HG03558 (cell line): ENCODE results near the gene ABHD12.

Source experiments
- ATAC-seq: cut with Tn5 transposase; IDR thresholded peaks from one replicate; pipeline ENCODE4 v1.9.1; 2021; ENCODE audit warnings: moderate number of reproducible peaks; ENCODE audit not compliant: unreplicated experiment; ENCODE audit errors: extremely low read depth

ABHD12 gene

GRCh38 chr20:25382704-25383370 is 7.8 kb downstream of the ABHD12 start:
- ATAC-seq: no peak

DNA sequence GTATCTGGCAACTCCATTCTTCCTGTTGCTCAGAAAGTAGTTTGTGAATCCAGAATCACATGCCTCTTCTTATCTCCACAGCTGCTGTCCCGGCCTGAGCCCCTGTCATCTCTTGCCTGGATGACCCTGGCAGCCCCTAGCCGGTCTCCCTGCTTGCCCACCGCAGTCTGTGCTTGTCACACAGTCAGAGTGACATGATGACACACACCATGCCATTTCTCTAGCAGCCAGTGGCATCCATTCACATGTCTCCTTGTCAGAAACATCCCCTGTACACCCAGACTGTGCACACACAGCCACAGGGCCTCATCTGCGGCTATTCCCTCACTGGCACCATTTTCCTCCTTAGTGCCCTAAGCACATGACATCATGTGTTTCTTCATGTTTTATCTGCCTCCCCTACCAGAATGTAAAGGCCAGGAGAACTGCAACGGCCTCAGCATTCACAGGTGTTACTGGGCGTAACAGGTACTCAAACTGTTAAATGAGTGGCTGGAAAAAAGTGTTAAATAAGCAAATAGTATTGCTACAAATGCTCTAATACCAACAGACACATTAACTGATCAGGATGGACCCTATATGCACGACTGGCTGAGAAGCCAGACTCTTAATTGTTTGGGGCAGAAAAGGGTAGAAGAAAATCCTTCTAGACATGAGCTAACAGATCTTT is 9.6 kb downstream of the ABHD12 start:
- no peak for ATAC-seq

- no peak for ATAC-seq
These were observed 11.5 kb downstream of the ABHD12 start for GRCh38 chr20:25378884-25379733.

DNA sequence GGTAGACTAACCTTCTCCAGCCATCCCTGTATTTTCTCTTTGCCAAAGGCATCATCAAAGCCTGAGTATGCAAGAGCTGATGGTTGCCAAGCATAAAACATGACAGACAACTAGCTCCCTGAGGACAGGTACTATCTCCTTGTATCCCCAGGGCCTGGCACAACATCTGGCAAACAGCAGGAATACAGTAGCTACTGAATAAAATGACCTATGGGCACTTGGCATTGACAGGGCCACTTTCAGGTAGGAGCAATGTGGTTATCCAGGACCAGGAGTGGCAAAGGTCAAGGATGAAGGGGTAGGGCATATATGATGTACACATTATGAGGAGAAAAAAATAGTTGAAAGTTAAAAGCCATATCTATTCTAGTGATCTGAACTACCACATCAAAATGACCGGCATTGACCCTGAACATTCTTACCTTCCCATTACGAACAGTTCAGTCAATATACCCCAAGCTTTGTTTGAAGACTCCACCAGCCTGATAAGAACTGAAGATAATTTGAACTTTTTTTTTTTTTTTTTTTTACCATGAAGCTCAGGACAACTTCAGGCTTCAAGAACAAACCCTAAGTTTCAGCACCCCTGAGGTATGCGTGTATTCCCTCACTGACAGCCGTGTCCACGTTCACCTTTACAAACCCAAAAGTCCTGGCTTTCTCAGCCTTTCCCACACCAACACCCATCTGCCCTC is 12.3 kb downstream of the ABHD12 start:
- no peak for ATAC-seq

- ATAC-seq: no peak
These were observed 13.7 kb downstream of the ABHD12 start for GRCh38 chr20:25376886-25377285.

DNA sequence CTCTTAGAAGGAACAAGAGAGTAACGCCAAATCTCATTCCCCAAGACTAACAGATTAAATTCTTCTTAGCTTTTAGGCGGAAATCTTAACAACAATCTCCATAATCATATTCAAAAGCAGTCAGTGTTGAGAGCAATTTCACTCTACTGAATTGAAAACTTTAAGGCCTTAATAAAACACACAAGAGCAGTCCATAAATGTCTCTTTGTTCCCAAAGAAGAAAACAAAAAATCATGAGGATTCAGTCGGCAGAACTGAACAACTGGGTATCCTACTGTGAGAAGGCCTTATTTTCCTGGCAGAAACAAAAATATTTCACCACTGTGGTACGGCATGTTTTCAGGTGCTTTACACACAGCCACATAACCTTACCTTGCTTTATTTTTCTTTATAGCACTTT is 14.4 kb downstream of the ABHD12 start:
- no peak for ATAC-seq

DNA sequence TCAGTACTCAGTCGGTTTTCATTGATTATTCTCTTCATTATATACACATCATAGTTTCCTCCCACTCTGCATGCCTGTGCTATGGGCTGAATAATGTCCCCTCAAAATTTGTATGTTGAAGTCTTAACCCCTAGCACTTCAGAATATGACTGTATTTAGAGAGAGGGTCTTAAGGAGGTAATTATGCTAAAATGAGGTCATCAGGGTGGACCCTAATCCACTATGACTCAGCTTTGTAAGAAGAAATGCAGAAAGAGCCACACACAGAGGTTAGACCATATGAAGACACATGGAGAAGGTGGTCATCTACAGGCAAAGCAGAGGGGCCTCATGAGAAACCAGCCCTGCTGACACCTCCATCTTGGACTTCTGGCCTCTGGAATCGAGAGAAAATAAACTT is 15.8 kb downstream of the ABHD12 start:
- no peak for ATAC-seq

DNA sequence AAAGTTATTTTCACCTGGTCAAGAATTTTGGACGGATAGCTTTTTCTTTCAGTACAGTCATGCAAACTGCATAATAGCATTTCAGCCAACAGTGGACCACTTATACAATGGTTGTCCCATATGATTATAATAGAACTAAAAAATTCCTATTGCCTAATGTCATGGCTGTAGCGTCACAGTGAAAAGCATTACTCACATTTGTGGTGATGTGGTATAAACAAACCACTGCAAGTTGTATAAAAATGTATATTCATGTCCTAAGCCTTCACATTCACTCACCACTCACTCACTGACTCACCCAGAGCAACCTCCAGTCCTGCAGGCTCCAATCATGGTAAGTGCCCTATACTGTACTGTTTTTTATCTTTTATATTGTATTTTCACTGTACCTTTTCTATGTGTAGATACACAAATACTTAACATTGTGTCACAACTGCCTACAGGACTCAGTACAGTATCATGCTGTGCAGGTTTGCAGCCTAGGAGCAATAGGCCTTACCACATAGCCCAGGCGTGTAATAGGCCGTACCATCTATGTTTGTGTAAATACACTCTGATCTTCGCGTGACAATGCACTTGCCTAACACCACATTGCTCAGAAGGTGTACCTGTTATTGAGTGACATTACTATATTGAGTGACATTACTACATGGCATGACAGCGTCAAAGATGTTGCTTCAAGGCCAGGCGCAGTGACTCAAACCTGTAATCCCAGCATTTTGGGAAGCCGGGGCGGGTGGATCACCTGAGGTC is 17.9 kb downstream of the ABHD12 start:
- no peak for ATAC-seq

- ATAC-seq: no peak
These were observed 20.7 kb downstream of the ABHD12 start for GRCh38 chr20:25369971-25370370.

- ATAC-seq: no peak
These were observed 21.1 kb downstream of the ABHD12 start for GRCh38 chr20:25369529-25369928.

- no peak for ATAC-seq
These were observed 21.7 kb downstream of the ABHD12 start for GRCh38 chr20:25368976-25369375.

DNA sequence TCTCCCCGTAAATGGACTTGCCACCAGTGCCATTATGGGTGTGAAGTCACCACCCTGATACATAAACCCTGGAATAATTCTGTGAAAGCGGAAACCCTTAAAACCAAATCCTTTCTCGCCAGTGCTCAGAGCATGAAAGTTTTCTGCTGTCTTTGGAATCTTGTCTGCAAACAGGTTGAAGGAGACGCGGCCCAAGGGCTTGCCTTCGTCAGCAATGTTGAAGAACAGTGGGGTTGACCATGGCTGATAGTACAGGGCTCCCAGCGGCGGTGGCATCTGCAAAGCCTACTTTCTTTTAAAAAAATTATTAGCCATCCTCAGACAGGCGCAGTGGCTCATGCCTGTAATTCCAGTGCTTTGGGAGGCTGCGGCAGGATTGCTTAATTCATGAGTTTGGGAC is 22.1 kb downstream of the ABHD12 start:
- no peak for ATAC-seq

GRCh38 chr20:25364879-25365699 is 25.5 kb downstream of the ABHD12 start:
- no peak for ATAC-seq

DNA sequence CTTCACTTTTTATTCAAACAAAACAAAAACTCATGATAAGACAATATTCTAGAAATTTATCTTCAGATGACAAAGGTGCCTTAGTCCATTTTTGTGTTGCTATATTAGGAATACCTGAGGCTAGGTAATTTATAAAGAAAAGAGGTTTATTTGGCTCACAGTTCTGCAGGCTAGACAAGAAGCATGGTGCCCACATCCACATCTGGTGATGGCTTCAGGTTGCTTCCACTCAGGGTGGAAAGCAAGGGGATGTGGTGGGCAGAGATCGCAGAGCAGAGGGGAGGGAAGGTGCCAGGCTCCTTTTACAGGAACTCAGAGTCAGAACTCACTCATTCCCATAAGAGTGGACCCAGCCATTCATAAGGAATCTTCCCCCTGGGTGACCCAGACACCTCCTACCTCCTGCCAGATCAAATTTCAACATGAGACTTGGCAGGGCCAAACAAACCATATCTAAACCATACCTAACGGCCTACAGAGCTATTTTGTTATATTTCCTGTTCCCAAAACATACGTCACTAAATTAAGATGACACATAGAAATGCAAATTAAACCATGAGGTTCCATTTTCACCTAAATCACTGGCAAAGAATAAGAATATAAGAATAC is 26.4 kb downstream of the ABHD12 start:
- ATAC-seq: no peak

DNA sequence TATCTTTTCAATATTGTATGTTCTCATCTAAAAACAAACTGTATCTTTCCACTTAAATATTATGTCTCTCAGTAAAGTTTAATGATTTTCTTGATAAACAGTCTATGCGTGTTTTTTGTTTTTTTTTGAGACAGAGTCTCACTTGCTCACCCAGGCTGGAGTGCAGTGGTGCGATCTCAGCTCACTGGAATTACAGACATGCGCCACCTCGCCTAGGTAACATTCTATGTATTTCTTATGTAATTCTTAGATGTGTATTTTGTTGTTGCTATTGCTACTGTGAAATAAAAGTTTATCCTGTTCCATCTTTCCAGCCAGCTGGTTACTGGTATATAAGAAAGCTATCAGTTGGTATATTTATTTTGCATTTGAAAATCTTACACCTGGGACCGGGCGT is 29.4 kb downstream of the ABHD12 start:
- ATAC-seq: no peak

GRCh38 chr20:25360631-25361286 is 29.9 kb downstream of the ABHD12 start:
- no peak for ATAC-seq

DNA sequence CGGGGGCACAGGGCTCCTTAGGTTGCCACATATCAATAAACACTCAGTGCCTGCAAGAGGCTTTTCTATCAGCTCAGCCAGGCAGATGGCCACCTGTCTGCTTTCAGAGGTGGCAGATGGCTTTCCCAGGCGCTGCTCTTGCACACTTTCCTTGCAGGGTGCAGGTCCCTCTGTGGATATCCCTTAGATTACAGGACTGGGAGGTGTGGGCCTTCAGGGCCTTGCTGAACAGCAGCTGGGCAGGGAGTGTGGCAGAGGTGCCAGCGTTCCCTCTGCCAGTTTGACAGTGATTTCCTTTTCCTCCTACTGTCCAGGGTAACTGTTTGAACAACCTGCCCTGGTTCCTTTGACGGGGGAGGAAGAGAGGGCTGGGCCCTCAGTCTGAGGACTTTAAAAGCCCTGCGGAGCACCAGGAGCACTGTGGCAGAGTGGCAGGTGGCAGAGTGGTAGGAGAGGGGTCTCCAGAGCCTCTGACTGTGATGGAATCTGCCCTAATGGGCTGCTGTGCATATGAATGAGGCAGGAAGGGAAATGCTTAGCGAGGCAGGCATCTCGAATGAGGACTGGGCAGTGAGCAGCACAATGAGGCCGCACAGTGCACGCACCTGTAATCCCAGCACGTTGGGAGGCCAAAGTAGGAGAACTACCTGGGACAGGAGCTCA is 34.2 kb downstream of the ABHD12 start:
- ATAC-seq: no peak

GRCh38 chr20:25355866-25356265 is 34.8 kb downstream of the ABHD12 start:
- no peak for ATAC-seq
